T-helper 2 cell treated with Interferon-gamma antibody and Interleukin-4, amounts not matched to agents 5 μg/mL and 100 μg/mL, for 36 hours (primary cell): Measurements from ENCODE around the gene GFPT2.
"Not testable (repeated sequence)": the region's sequence is repeated elsewhere in the genome, so short reads cannot be mapped to it uniquely, and the experiment has no call there.

Experiments
- DNase-seq: peaks from one replicate; pipeline ENCODE4 v3.0.0; 2021; ENCODE audit warnings: low spot score
- H3K27ac Mint-ChIP-seq: one replicate; pipeline ENCODE4 v1.8.0; 2021; ENCODE audit warnings: mild to moderate bottlenecking, mixed read lengths
- H3K27me3 Mint-ChIP-seq: one replicate; pipeline ENCODE4 v1.8.0; 2021; ENCODE audit warnings: low read depth, mixed read lengths
- H3K36me3 Mint-ChIP-seq: one replicate; pipeline ENCODE4 v1.8.0; 2021; ENCODE audit warnings: low read depth, mixed read lengths
- H3K4me1 Mint-ChIP-seq: one replicate; pipeline ENCODE4 v1.8.0; 2021; ENCODE audit warnings: low read depth, mixed read lengths
- H3K4me3 Mint-ChIP-seq: one replicate; pipeline ENCODE4 v1.8.0; 2022; ENCODE audit warnings: mild to moderate bottlenecking, moderate library complexity, mixed read lengths
- H3K9me3 Mint-ChIP-seq: one replicate; pipeline ENCODE4 v1.8.0; 2021; ENCODE audit warnings: mixed read lengths

The GFPT2 gene

GRCh38 chr5:180303226-180304015 lies 49.7 kb downstream of the GFPT2 start:
- H3K4me3 Mint-ChIP-seq, result no peak overlapping the region
- peaks cover 9% of the 10 kb centered on the region for H3K27me3 Mint-ChIP-seq
- no peaks in the 10 kb centered on the region for H3K4me1 Mint-ChIP-seq
- DNase-seq, result no peak
- H3K27ac Mint-ChIP-seq, result no peak overlapping the region
- no peaks in the 10 kb centered on the region for H3K9me3 Mint-ChIP-seq
- no peaks in the 10 kb centered on the region for H3K36me3 Mint-ChIP-seq

- no peak overlapping the region for H3K27ac Mint-ChIP-seq
- peaks cover 3% of the 10 kb centered on the region for H3K4me1 Mint-ChIP-seq
- no peak overlapping the region for H3K4me3 Mint-ChIP-seq
- H3K36me3 Mint-ChIP-seq, result no peaks in the 10 kb centered on the region
- H3K9me3 Mint-ChIP-seq, result no peaks in the 10 kb centered on the region
- peaks cover 9% of the 10 kb centered on the region for H3K27me3 Mint-ChIP-seq
- no peak for DNase-seq
Measured at GRCh38 chr5:180302256-180302655, 50.9 kb downstream of the GFPT2 start.

DNA sequence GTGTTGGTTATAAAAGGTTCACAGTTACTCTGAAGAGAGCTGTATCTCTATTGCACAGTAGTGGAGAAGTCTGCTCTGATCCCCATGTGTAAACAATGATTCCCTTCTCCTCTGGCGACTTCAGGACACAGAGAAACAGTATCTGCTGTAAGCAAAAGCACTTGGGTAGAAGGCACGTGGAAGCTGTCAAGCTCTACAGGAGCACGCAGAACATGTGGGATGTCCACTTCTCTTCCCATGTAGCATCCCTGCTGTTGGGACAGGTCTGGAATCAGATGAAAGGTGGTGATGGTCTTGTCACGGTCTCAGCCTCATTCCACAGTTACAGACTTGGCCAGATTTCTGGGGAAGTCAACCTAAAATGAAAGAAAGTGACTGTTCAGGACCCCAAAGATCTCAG lies 51.9 kb downstream of the GFPT2 start:
- H3K4me3 Mint-ChIP-seq, result no peak overlapping the region
- no peaks in the 10 kb centered on the region for H3K9me3 Mint-ChIP-seq
- H3K27ac Mint-ChIP-seq, result no peak overlapping the region
- DNase-seq, result no peak
- peaks cover 9% of the 10 kb centered on the region for H3K27me3 Mint-ChIP-seq
- peaks cover 5% of the 10 kb centered on the region for H3K4me1 Mint-ChIP-seq
- H3K36me3 Mint-ChIP-seq, result no peaks in the 10 kb centered on the region

GRCh38 chr5:180299526-180299925 lies 53.6 kb downstream of the GFPT2 start:
- H3K36me3 Mint-ChIP-seq, result no peaks in the 10 kb centered on the region
- no peaks in the 10 kb centered on the region for H3K9me3 Mint-ChIP-seq
- peaks cover 5% of the 10 kb centered on the region for H3K4me1 Mint-ChIP-seq
- DNase-seq, result no peak
- no peak overlapping the region for H3K27ac Mint-ChIP-seq
- H3K4me3 Mint-ChIP-seq, result no peak overlapping the region
- peaks cover 9% of the 10 kb centered on the region for H3K27me3 Mint-ChIP-seq

GRCh38 chr5:180299014-180299413 lies 54.1 kb downstream of the GFPT2 start:
- H3K36me3 Mint-ChIP-seq, H3K4me1 Mint-ChIP-seq, H3K4me3 Mint-ChIP-seq, H3K9me3 Mint-ChIP-seq, H3K27ac Mint-ChIP-seq, DNase-seq, H3K27me3 Mint-ChIP-seq: not testable (repeated sequence)

GRCh38 chr5:180297587-180298282 lies 55.4 kb downstream of the GFPT2 start:
- H3K9me3 Mint-ChIP-seq, result no peaks in the 10 kb centered on the region
- H3K36me3 Mint-ChIP-seq, result peaks cover 2% of the 10 kb centered on the region
- H3K27ac Mint-ChIP-seq, result no peak overlapping the region
- no peak overlapping the region for H3K4me3 Mint-ChIP-seq
- H3K4me1 Mint-ChIP-seq, result peaks cover 14% of the 10 kb centered on the region
- H3K27me3 Mint-ChIP-seq, result peaks cover 9% of the 10 kb centered on the region
- no peak for DNase-seq

GRCh38 chr5:180296771-180297170 lies 56.4 kb downstream of the GFPT2 start:
- H3K36me3 Mint-ChIP-seq, result peaks cover 3% of the 10 kb centered on the region
- no peak for DNase-seq
- H3K9me3 Mint-ChIP-seq, result no peaks in the 10 kb centered on the region
- H3K27ac Mint-ChIP-seq, result no peak overlapping the region
- H3K4me1 Mint-ChIP-seq, result peaks cover 17% of the 10 kb centered on the region
- no peak overlapping the region for H3K4me3 Mint-ChIP-seq
- peaks cover 9% of the 10 kb centered on the region for H3K27me3 Mint-ChIP-seq

- Mint-ChIP-seq H3K4me3 (no peak overlapping the region), H3K4me1 (peaks cover 27% of the 10 kb centered on the region), H3K27ac (no peak overlapping the region), H3K9me3 (no peaks in the 10 kb centered on the region), H3K36me3 (peaks cover 12% of the 10 kb centered on the region), H3K27me3 (no peaks in the 10 kb centered on the region)
- DNase-seq, result no peak
Measured at GRCh38 chr5:180294913-180295555, 58.1 kb downstream of the GFPT2 start.

DNA sequence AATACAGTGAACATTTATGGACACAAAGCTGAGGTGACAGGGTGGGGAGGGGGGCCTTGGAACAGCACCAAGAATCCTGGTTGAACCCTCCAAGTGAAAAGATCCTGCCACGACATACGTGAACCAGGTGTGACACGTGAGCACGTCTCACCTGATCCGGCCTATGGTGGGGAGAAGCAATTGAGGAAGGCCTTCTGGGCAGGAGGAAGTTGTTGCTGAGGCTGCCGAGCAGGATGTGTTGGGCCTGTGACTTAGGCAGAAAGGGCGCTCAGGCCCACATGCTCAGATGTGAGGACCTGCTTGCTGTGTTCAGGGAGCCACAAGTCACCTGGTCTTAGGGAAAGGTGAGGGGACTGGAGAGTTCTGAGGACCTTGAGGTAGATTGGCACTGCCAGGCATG lies 58.7 kb downstream of the GFPT2 start:
- Mint-ChIP-seq H3K4me1 (peaks cover 30% of the 10 kb centered on the region), H3K27ac (no peak overlapping the region), H3K36me3 (peaks cover 12% of the 10 kb centered on the region), H3K4me3 (no peak overlapping the region), H3K9me3 (no peaks in the 10 kb centered on the region), H3K27me3 (no peaks in the 10 kb centered on the region)
- DNase-seq, result no peak

GRCh38 chr5:180291943-180292831 lies 60.9 kb downstream of the GFPT2 start, which contains the start of gene MAPK9:
Gene MAPK9, minus strand, starts transcription at chr5:180292083. Its CDS starts 11,522 bp downstream, at chr5:180280561.
- H3K9me3 Mint-ChIP-seq, result no peaks in the 10 kb centered on the region
- peaks cover 17% of the 10 kb centered on the region for H3K36me3 Mint-ChIP-seq
- peak; percentile 86 for DNase-seq
- H3K27me3 Mint-ChIP-seq, result no peaks in the 10 kb centered on the region
- peaks cover 29% of the 10 kb centered on the region for H3K4me1 Mint-ChIP-seq
- H3K4me3 Mint-ChIP-seq, result peak within 1 kb of the TSS; percentile 94
- peak within 1 kb of the TSS; percentile 99 for H3K27ac Mint-ChIP-seq

- Mint-ChIP-seq H3K4me1 (peaks cover 27% of the 10 kb centered on the region), H3K9me3 (no peaks in the 10 kb centered on the region), H3K36me3 (peaks cover 25% of the 10 kb centered on the region), H3K27ac (peak overlapping the region; percentile 89), H3K27me3 (no peaks in the 10 kb centered on the region), H3K4me3 (peak overlapping the region; percentile 94)
- no peak for DNase-seq
Measured at GRCh38 chr5:180291234-180291940, 61.7 kb downstream of the GFPT2 start.

- DNase-seq, result no peak
- Mint-ChIP-seq H3K27me3 (no peaks in the 10 kb centered on the region), H3K4me1 (peaks cover 27% of the 10 kb centered on the region), H3K4me3 (peak overlapping the region; percentile 94), H3K27ac (peak overlapping the region; percentile 89), H3K36me3 (peaks cover 27% of the 10 kb centered on the region), H3K9me3 (no peaks in the 10 kb centered on the region)
Measured at GRCh38 chr5:180290568-180291233, 62.4 kb downstream of the GFPT2 start.
